ENCODE data around the gene CYP4A11.
"Not testable (repeated sequence)": the region's sequence is repeated elsewhere in the genome, so short reads cannot be mapped to it uniquely, and the experiment has no call there.

Gene CYP4A11

GRCh38 chr1:46947706-46948105, 6.4 kb upstream of the CYP4A11 start:
- DNase-seq (ENCODE audit: low spot score); H3K36me3 Mint-ChIP-seq (ENCODE audit: low read depth); H3K9me3 Mint-ChIP-seq; H3K27ac Mint-ChIP-seq; H3K4me3 Mint-ChIP-seq: not testable (repeated sequence)
- Mint-ChIP-seq H3K4me1 (ENCODE audit: low read depth) (peaks cover 14% of the 10 kb centered on the region), H3K27me3 (ENCODE audit: low read depth) (peaks cover 12% of the 10 kb centered on the region)

- no peaks in the 10 kb centered on the region for H3K9me3 Mint-ChIP-seq
- H3K27ac Mint-ChIP-seq, result no peak overlapping the region
- DNase-seq (ENCODE audit: low spot score), result no peak
- H3K27me3 Mint-ChIP-seq (ENCODE audit: low read depth), result peaks cover 10% of the 10 kb centered on the region
- peaks cover under 1% of the 10 kb centered on the region for H3K4me1 Mint-ChIP-seq (ENCODE audit: low read depth)
- no peaks in the 10 kb centered on the region for H3K36me3 Mint-ChIP-seq (ENCODE audit: low read depth)
- H3K4me3 Mint-ChIP-seq, result no peak overlapping the region
Measured at GRCh38 chr1:46942086-46942485, 810 bp upstream of the CYP4A11 start.

- H3K36me3 Mint-ChIP-seq (ENCODE audit: low read depth), result no peaks in the 10 kb centered on the region
- no peaks in the 10 kb centered on the region for H3K4me1 Mint-ChIP-seq (ENCODE audit: low read depth)
- peaks cover 9% of the 10 kb centered on the region for H3K27me3 Mint-ChIP-seq (ENCODE audit: low read depth)
- no peak overlapping the region for H3K27ac Mint-ChIP-seq
- DNase-seq (ENCODE audit: low spot score), result no peak
- no peaks in the 10 kb centered on the region for H3K9me3 Mint-ChIP-seq
- no peak overlapping the region for H3K4me3 Mint-ChIP-seq
Measured at GRCh38 chr1:46940307-46940706, 969 bp downstream of the CYP4A11 start.

- H3K27me3 Mint-ChIP-seq (ENCODE audit: low read depth), result no peaks in the 10 kb centered on the region
- no peak overlapping the region for H3K4me3 Mint-ChIP-seq
- no peaks in the 10 kb centered on the region for H3K4me1 Mint-ChIP-seq (ENCODE audit: low read depth)
- no peak for DNase-seq (ENCODE audit: low spot score)
- H3K36me3 Mint-ChIP-seq (ENCODE audit: low read depth), result no peaks in the 10 kb centered on the region
- H3K9me3 Mint-ChIP-seq, result no peaks in the 10 kb centered on the region
- no peak overlapping the region for H3K27ac Mint-ChIP-seq
Measured at GRCh38 chr1:46937270-46937669, 4.0 kb downstream of the CYP4A11 start.

GRCh38 chr1:46936788-46937187, 4.5 kb downstream of the CYP4A11 start:
- Mint-ChIP-seq H3K4me1 (ENCODE audit: low read depth) (no peaks in the 10 kb centered on the region), H3K4me3 (no peak overlapping the region), H3K27me3 (ENCODE audit: low read depth) (no peaks in the 10 kb centered on the region), H3K27ac (no peak overlapping the region), H3K36me3 (ENCODE audit: low read depth) (no peaks in the 10 kb centered on the region), H3K9me3 (no peaks in the 10 kb centered on the region)
- no peak for DNase-seq (ENCODE audit: low spot score)

- not testable (repeated sequence) for H3K27ac Mint-ChIP-seq, H3K9me3 Mint-ChIP-seq
Measured at GRCh38 chr1:46934852-46935251, 6.4 kb downstream of the CYP4A11 start.

GRCh38 chr1:46932020-46932419, 9.3 kb downstream of the CYP4A11 start:
- DNase-seq (ENCODE audit: low spot score); H3K27me3 Mint-ChIP-seq (ENCODE audit: low read depth); H3K4me3 Mint-ChIP-seq; H3K4me1 Mint-ChIP-seq (ENCODE audit: low read depth); H3K9me3 Mint-ChIP-seq; H3K27ac Mint-ChIP-seq; H3K36me3 Mint-ChIP-seq (ENCODE audit: low read depth): not testable (repeated sequence)

More at GRCh38 chr1:46934852-46935251, 6.4 kb downstream of the CYP4A11 start:
- not testable (repeated sequence) for H3K4me3 Mint-ChIP-seq; DNase-seq (ENCODE audit: low spot score); H3K4me1 Mint-ChIP-seq (ENCODE audit: low read depth); H3K36me3 Mint-ChIP-seq (ENCODE audit: low read depth); H3K27me3 Mint-ChIP-seq (ENCODE audit: low read depth)

- Mint-ChIP-seq H3K4me1 (ENCODE audit: low read depth) (no peaks in the 10 kb centered on the region), H3K27me3 (ENCODE audit: low read depth) (no peaks in the 10 kb centered on the region), H3K36me3 (ENCODE audit: low read depth) (no peaks in the 10 kb centered on the region), H3K4me3 (no peak overlapping the region), H3K9me3 (no peaks in the 10 kb centered on the region), H3K27ac (no peak overlapping the region)
- no peak for DNase-seq (ENCODE audit: low spot score)
Measured at GRCh38 chr1:46931151-46931550, 10.1 kb downstream of the CYP4A11 start.

GRCh38 chr1:46927249-46927835, 13.9 kb downstream of the CYP4A11 start:
- no peaks in the 10 kb centered on the region for H3K27me3 Mint-ChIP-seq (ENCODE audit: low read depth)
- no peaks in the 10 kb centered on the region for H3K4me1 Mint-ChIP-seq (ENCODE audit: low read depth)
- H3K36me3 Mint-ChIP-seq (ENCODE audit: low read depth), result no peaks in the 10 kb centered on the region
- no peak overlapping the region for H3K4me3 Mint-ChIP-seq
- H3K27ac Mint-ChIP-seq, result no peak overlapping the region
- no peak for DNase-seq (ENCODE audit: low spot score)
- H3K9me3 Mint-ChIP-seq, result no peaks in the 10 kb centered on the region

GRCh38 chr1:46910790-46911189, 30.5 kb downstream of the CYP4A11 start:
- no peaks in the 10 kb centered on the region for H3K4me1 Mint-ChIP-seq (ENCODE audit: low read depth)
- DNase-seq (ENCODE audit: low spot score), result no peak
- no peaks in the 10 kb centered on the region for H3K36me3 Mint-ChIP-seq (ENCODE audit: low read depth)
- H3K27ac Mint-ChIP-seq, result no peak overlapping the region
- H3K27me3 Mint-ChIP-seq (ENCODE audit: low read depth), result no peaks in the 10 kb centered on the region
- H3K4me3 Mint-ChIP-seq, result no peak overlapping the region
- H3K9me3 Mint-ChIP-seq, result peaks cover 9% of the 10 kb centered on the region

GRCh38 chr1:46903481-46903880, 37.8 kb downstream of the CYP4A11 start:
- DNase-seq (ENCODE audit: low spot score), result no peak
- Mint-ChIP-seq H3K4me1 (ENCODE audit: low read depth) (no peaks in the 10 kb centered on the region), H3K4me3 (no peak overlapping the region), H3K36me3 (ENCODE audit: low read depth) (no peaks in the 10 kb centered on the region), H3K9me3 (peaks cover 9% of the 10 kb centered on the region), H3K27me3 (ENCODE audit: low read depth) (no peaks in the 10 kb centered on the region), H3K27ac (no peak overlapping the region)

GRCh38 chr1:46900401-46900800, 40.9 kb downstream of the CYP4A11 start:
- H3K4me3 Mint-ChIP-seq, result no peak overlapping the region
- H3K9me3 Mint-ChIP-seq, result no peaks in the 10 kb centered on the region
- no peaks in the 10 kb centered on the region for H3K27me3 Mint-ChIP-seq (ENCODE audit: low read depth)
- no peak for DNase-seq (ENCODE audit: low spot score)
- H3K27ac Mint-ChIP-seq, result no peak overlapping the region
- no peaks in the 10 kb centered on the region for H3K36me3 Mint-ChIP-seq (ENCODE audit: low read depth)
- no peaks in the 10 kb centered on the region for H3K4me1 Mint-ChIP-seq (ENCODE audit: low read depth)

- not testable (repeated sequence) for H3K4me1 Mint-ChIP-seq (ENCODE audit: low read depth); H3K4me3 Mint-ChIP-seq; H3K36me3 Mint-ChIP-seq (ENCODE audit: low read depth); DNase-seq (ENCODE audit: low spot score); H3K27ac Mint-ChIP-seq; H3K27me3 Mint-ChIP-seq (ENCODE audit: low read depth); H3K9me3 Mint-ChIP-seq
Measured at GRCh38 chr1:46881656-46882055, 59.6 kb downstream of the CYP4A11 start.

Data from T-helper 2 cell treated with Interferon-gamma antibody and Interleukin-4, amounts not matched to agents 5 μg/mL and 100 μg/mL, for 36 hours (primary cell).